GM12878 (cell line): ENCODE data around the gene KLHL24. TPM values are rescaled to one million over a fixed set of nuclear protein-coding genes. Genes with fewer than 3 reads are reported as not detected.

Source experiments
- ATAC-seq: fragments of 200-7000 bp; cut with Tn5 transposase; 3 replicates; pipeline ENCODE4 v1.9.1; 2020; ENCODE audit warnings: mild to moderate bottlenecking, moderate library complexity
- BruUV-seq: library from RNA; stranded (reverse); fragments of 400-500 nt; replicated peaks from 2 replicates; lab custom pipeline; 2021; lab: Mats Ljungman, UMichigan
- CTCF ChIA-PET: fragments of 300-600 bp; sonication (Branson Sonifier 250); formaldehyde crosslinking; extraction: SDS; loops from one replicate; lab custom pipeline; 2021; ENCODE audit warnings: inconsistent platforms; lab: Yijun Ruan, JAX
- POLR2A ChIA-PET: fragments of 350-600 bp; formaldehyde crosslinking; extraction: SDS; loops from one replicate; lab custom pipeline; 2021; ENCODE audit warnings: inconsistent platforms; lab: Charles Lee
- RAD21 ChIA-PET: fragments of 300-600 bp; sonication (Branson Sonifier 250); formaldehyde crosslinking; loops from one replicate; lab custom pipeline; 2023; ENCODE audit warnings: antibody characterized with exemption; ENCODE audit not compliant: unreplicated experiment; lab: Charles Lee
- SMC1A ChIA-PET: fragments of 300-600 bp; sonication (Branson Sonifier 250); formaldehyde crosslinking; loops from one replicate; lab custom pipeline; 2023; ENCODE audit not compliant: unreplicated experiment, uncharacterized antibody; lab: Charles Lee
- DNase-seq: peaks from one replicate; pipeline ENCODE4 v3.0.0-alpha.2; 2011; ENCODE audit warnings: low read depth, low spot score
- FAIRE-seq: peaks from 3 replicates; lab custom pipeline; 2011; peaks lifted over from hg19 to GRCh38; lab: Jason Lieb, UNC
- H2AFZ ChIP-seq: 2 replicates; pipeline ENCODE4 v1.6.0; 2011; ENCODE audit warnings: low read depth, low read length, control low read depth; ENCODE audit not compliant: control insufficient read depth
- H3K27ac ChIP-seq: 2 replicates; pipeline ENCODE4 v1.5.1; 2011; ENCODE audit warnings: control low read depth; ENCODE audit not compliant: control insufficient read depth, insufficient read depth
- H3K27me3 ChIP-seq, 2 experiments: replicated peaks in 1 of 2; 2 replicates each; pipeline versions ENCODE4 v1.6.0 to v1.6.1; 2011; ENCODE audit warnings: low read length in 1 of 2; ENCODE audit not compliant: control insufficient read depth in 2 of 2, insufficient read depth in 2 of 2
- H3K36me3 ChIP-seq, 2 experiments: 2 replicates each; pipeline ENCODE4 v1.5.1; 2011; ENCODE audit warnings: low read length in 1 of 2; ENCODE audit not compliant: control insufficient read depth in 2 of 2, insufficient read depth in 2 of 2
- H3K4me1 ChIP-seq: 2 replicates; pipeline ENCODE4 v1.6.1; 2011; ENCODE audit warnings: mild to moderate bottlenecking, low read length, moderate library complexity, mixed read lengths; ENCODE audit not compliant: control insufficient read depth, insufficient read depth
- H3K4me2 ChIP-seq: 2 replicates; pipeline ENCODE4 v1.6.0; 2011; ENCODE audit warnings: control low read depth; ENCODE audit not compliant: control insufficient read depth, insufficient read depth
- H3K4me3 ChIP-seq: fragments of 200-600 bp; sonication (generic); 2 replicates; pipeline ENCODE4 v1.5.1; 2016
- H3K79me2 ChIP-seq: 2 replicates; pipeline ENCODE4 v1.6.0; 2011; ENCODE audit warnings: low read length; ENCODE audit not compliant: control insufficient read depth, insufficient read depth
- H3K9ac ChIP-seq: 2 replicates; pipeline ENCODE4 v1.8.0; 2011; ENCODE audit warnings: low read length, control low read depth, mixed read lengths; ENCODE audit not compliant: control insufficient read depth, insufficient read depth
- H3K9me3 ChIP-seq: replicated peaks from 3 replicates; pipeline ENCODE4 v1.5.1; 2011; ENCODE audit warnings: mild to moderate bottlenecking, low read length; ENCODE audit not compliant: control insufficient read depth, insufficient read depth
- H4K20me1 ChIP-seq: 2 replicates; pipeline ENCODE4 v1.6.0; 2011; ENCODE audit not compliant: control insufficient read depth, insufficient read depth
- CHD4 ChIP-seq: fragments of 200-600 bp; sonication (generic); IDR thresholded peaks from 2 replicates; pipeline ENCODE4 v1.6.1; 2016; ENCODE audit warnings: mild to moderate bottlenecking
- EP300 ChIP-seq, 2 experiments: fragments of 150-350 bp in 1 of 2; IDR thresholded peaks; 2 replicates each; pipeline ENCODE4 v1.6.1; 2011 to 2012; ENCODE audit warnings: low read depth in 2 of 2, low read length in 2 of 2, borderline replicate concordance in 1 of 2, improper control_type of control experiment in 1 of 2, inconsistent platforms in 1 of 2; ENCODE audit not compliant: control insufficient read depth in 1 of 2
- FOXM1 ChIP-seq: IDR thresholded peaks from 2 replicates; pipeline ENCODE4 v1.6.1; 2012; ENCODE audit warnings: low read depth, mild to moderate bottlenecking, inconsistent platforms, low read length, moderate library complexity
- IKZF1 ChIP-seq: fragments of 450-650 bp; conservative IDR thresholded peaks from 2 replicates; pipeline ENCODE4 v1.6.1; 2017; ENCODE audit warnings: antibody characterized with exemption, mild to moderate bottlenecking
- KLF5 ChIP-seq: fragments of 450-650 bp; IDR thresholded peaks from 2 replicates; pipeline ENCODE4 v1.6.1; 2014; ENCODE audit warnings: mild to moderate bottlenecking; ENCODE audit not compliant: partially characterized antibody
- LARP7 ChIP-seq: fragments of 450-650 bp; IDR thresholded peaks from 2 replicates; pipeline ENCODE4 v1.6.1; 2017; ENCODE audit warnings: mild to moderate bottlenecking
- MTA3 ChIP-seq: IDR thresholded peaks from 2 replicates; pipeline ENCODE4 v1.6.1; 2012; ENCODE audit warnings: low read length, inconsistent platforms, borderline replicate concordance
- NFXL1 ChIP-seq: fragments of 450-650 bp; IDR thresholded peaks from 2 replicates; pipeline ENCODE4 v1.6.1; 2017; ENCODE audit warnings: antibody characterized with exemption, mild to moderate bottlenecking, borderline replicate concordance
- PKNOX1 ChIP-seq: fragments of 450-650 bp; IDR thresholded peaks from 2 replicates; pipeline ENCODE4 v1.6.1; 2016; ENCODE audit warnings: mild to moderate bottlenecking
- STAT3 ChIP-seq: IDR thresholded peaks from 2 replicates; pipeline ENCODE4 v1.6.1; 2011; ENCODE audit warnings: low read depth, low read length, improper control_type of control experiment
- SUZ12 ChIP-seq: fragments of 200-600 bp; sonication (generic); IDR thresholded peaks from one replicate; pipeline ENCODE4 v1.6.1; 2018; ENCODE audit warnings: antibody characterized with exemption, mild to moderate bottlenecking; ENCODE audit not compliant: unreplicated experiment
- ZNF384 ChIP-seq: IDR thresholded peaks from 2 replicates; pipeline ENCODE4 v1.6.1; 2012; ENCODE audit warnings: low read depth, mild to moderate bottlenecking, low read length, improper control_type of control experiment, borderline replicate concordance
- WGBS: methylation state at CpG from one replicate; pipeline ENCODE4 v1.1.6; 2016; ENCODE audit warnings: low lambda C conversion rate; ENCODE audit not compliant: insufficient replicate concordance, insufficient coverage; ENCODE audit errors: missing lambda C conversion rate; 5-methylcytosine and 5-hydroxymethylcytosine counted together
- in situ Hi-C: fragments of 300-500 bp; cut with MboI; formaldehyde crosslinking; loops from 9 replicates; pipeline ENCODE4 v1.14.3; 2018; ENCODE audit warnings: mixed read lengths
- intact Hi-C: fragments of 100-400 bp; cut with micrococcal nuclease; formaldehyde crosslinking; loops from one replicate; pipeline ENCODE4 v1.14.2; 2022; ENCODE audit not compliant: unreplicated experiment
- polyA plus RNA-seq, 11 experiments: library from polyadenylated mRNA; depleted of rRNA in 4 of 11; unstranded in 6 of 11; stranded (reverse) in 5 of 11; fragments of >200 nt; fragmentation: Nextera tagmentation in 4 of 11; fragmentation: Illumina TruSeq in 1 of 11; extraction: Ambion mirVana in 4 of 11; extraction: Trizol in 1 of 11; gene quantifications; 1 replicate in 1 of 11; 2 replicates in 10 of 11; pipeline versions ENCODE4 v1.2.1 to v1.2.3, GENCODE V29; 2011 to 2016; ENCODE audit warnings: inconsistent platforms in 2 of 11, missing spikeins in 2 of 11, low read depth in 1 of 11
- total RNA-seq, 4 experiments: library from RNA; depleted of rRNA in 3 of 4; stranded (reverse); fragments of >200 nt in 3 of 4; fragmentation: Illumina TruSeq in 1 of 4; extraction: Trizol in 1 of 4; gene quantifications; 2 replicates each; pipeline versions ENCODE4 v1.2.1 to v1.2.3, GENCODE V29; 2013 to 2021
- TF ChIP-seq, protein P1 (sequence below): IDR thresholded peaks from 2 replicates; pipeline ENCODE4 v1.6.1; 2011; ENCODE audit warnings: borderline replicate concordance, low read depth, mild to moderate bottlenecking, moderate library complexity, mixed read lengths, low read length; ENCODE audit not compliant: insufficient read depth; ENCODE audit errors: extremely low read length
- TF ChIP-seq, protein P2 (sequence below): IDR thresholded peaks from 2 replicates; pipeline ENCODE4 v1.6.1; 2012; ENCODE audit warnings: improper control_type of control experiment, low read depth, low read length; ENCODE audit not compliant: insufficient replicate concordance

KLHL24 gene
- total and polyA plus RNA-seq, 10 of the 15 experiments (the other 5 are each of a cell fraction or from before 2014, with no cell fraction given): 0.91 to 24.3 (median 5.3) TPM

- Histone ChIP-seq H3K4me1 (no peaks in the 10 kb centered on the region), H3K27ac (no peak overlapping the region), H3K9me3 (peaks cover 3% of the 10 kb centered on the region; the same call in 2 of the 3 replicates), H3K4me3 (no peak overlapping the region), H4K20me1 (no peaks in the 10 kb centered on the region), H2AFZ (no peak overlapping the region), H3K79me2 (no peaks in the 10 kb centered on the region), H3K36me3 (no peaks in the 10 kb centered on the region), H3K9ac (no peak overlapping the region), H3K27me3 (peaks cover 0 to 9% of the 10 kb centered on the region in 2 experiments; a peak in 2 of 4 replicates), H3K4me2 (no peak overlapping the region)
- DNase-seq (no peak), FAIRE-seq (no peak), ATAC-seq (no peak)
- RAD21 ChIA-PET: no interaction called here
- intact Hi-C loops (no loop called here), in situ Hi-C loops (no loop called here)
- POLR2A ChIA-PET: no interaction called here
- SMC1A ChIA-PET: no interaction called here
- CTCF ChIA-PET: no interaction called here
- no TSS peak for BruUV-seq
- 45% methylated on average over 1 of the region's 1 CpG for WGBS
- TF ChIP-seq SUZ12 (no peak), PKNOX1 (no peak), CHD4 (no peak), KLF5 (no peak), NFXL1 (no peak), EP300 (IDR thresholded peaks at IDR 0.05; ENCODE audit: borderline replicate concordance in 1 of 2, control insufficient read depth in 1 of 2, low read depth in 2 of 2, low read length in 2 of 2) (no peak), ZNF384 (no peak), FOXM1 (no peak), STAT3 (no peak), LARP7 (no peak), MTA3 (no peak), IKZF1 (no peak)
- TF ChIP-seq, protein P1, sequence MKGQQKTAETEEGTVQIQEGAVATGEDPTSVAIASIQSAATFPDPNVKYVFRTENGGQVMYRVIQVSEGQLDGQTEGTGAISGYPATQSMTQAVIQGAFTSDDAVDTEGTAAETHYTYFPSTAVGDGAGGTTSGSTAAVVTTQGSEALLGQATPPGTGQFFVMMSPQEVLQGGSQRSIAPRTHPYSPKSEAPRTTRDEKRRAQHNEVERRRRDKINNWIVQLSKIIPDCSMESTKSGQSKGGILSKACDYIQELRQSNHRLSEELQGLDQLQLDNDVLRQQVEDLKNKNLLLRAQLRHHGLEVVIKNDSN: no peak
- TF ChIP-seq, protein P2, sequence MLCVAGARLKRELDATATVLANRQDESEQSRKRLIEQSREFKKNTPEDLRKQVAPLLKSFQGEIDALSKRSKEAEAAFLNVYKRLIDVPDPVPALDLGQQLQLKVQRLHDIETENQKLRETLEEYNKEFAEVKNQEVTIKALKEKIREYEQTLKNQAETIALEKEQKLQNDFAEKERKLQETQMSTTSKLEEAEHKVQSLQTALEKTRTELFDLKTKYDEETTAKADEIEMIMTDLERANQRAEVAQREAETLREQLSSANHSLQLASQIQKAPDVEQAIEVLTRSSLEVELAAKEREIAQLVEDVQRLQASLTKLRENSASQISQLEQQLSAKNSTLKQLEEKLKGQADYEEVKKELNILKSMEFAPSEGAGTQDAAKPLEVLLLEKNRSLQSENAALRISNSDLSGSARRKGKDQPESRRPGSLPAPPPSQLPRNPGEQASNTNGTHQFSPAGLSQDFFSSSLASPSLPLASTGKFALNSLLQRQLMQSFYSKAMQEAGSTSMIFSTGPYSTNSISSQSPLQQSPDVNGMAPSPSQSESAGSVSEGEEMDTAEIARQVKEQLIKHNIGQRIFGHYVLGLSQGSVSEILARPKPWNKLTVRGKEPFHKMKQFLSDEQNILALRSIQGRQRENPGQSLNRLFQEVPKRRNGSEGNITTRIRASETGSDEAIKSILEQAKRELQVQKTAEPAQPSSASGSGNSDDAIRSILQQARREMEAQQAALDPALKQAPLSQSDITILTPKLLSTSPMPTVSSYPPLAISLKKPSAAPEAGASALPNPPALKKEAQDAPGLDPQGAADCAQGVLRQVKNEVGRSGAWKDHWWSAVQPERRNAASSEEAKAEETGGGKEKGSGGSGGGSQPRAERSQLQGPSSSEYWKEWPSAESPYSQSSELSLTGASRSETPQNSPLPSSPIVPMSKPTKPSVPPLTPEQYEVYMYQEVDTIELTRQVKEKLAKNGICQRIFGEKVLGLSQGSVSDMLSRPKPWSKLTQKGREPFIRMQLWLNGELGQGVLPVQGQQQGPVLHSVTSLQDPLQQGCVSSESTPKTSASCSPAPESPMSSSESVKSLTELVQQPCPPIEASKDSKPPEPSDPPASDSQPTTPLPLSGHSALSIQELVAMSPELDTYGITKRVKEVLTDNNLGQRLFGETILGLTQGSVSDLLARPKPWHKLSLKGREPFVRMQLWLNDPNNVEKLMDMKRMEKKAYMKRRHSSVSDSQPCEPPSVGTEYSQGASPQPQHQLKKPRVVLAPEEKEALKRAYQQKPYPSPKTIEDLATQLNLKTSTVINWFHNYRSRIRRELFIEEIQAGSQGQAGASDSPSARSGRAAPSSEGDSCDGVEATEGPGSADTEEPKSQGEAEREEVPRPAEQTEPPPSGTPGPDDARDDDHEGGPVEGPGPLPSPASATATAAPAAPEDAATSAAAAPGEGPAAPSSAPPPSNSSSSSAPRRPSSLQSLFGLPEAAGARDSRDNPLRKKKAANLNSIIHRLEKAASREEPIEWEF: no peak
These were observed 37.5 kb upstream of the KLHL24 start for GRCh38 chr3:183597959-183598358.
